Heart left ventricle (tissue), 16 donors: ENCODE data around the gene MMD2. TPM values are rescaled to one million over a fixed set of nuclear protein-coding genes. Genes with fewer than 3 reads are reported as not detected.

Experiments
- ATAC-seq, 4 donors: fragments of 200-7000 bp; cut with Tn5 transposase; one replicate each; pipeline ENCODE4 v1.9.1; 2020 to 2022; ENCODE audit warnings: moderate library complexity in 4 of 4, mild to moderate bottlenecking in 3 of 4, moderate number of reproducible peaks in 1 of 4
- DNase-seq, 5 donors: peaks; one replicate each; pipeline ENCODE4 v3.0.0-alpha.2; 2020
- H3K27ac ChIP-seq, 12 donors: fragments of 200-600 bp; sonication (generic) in 4 of 12; one replicate each; pipeline versions ENCODE4 v1.5.0 to v1.8.0; 2016 to 2022; ENCODE audit warnings: mild to moderate bottlenecking in 2 of 12
- H3K27me3 ChIP-seq, 9 donors: fragments of 200-600 bp; sonication (generic) in 2 of 9; one replicate each; pipeline versions ENCODE4 v1.5.1 to v1.8.0; 2016 to 2022; ENCODE audit warnings: mild to moderate bottlenecking in 3 of 9
- H3K36me3 ChIP-seq, 9 donors: fragments of 200-600 bp; sonication (generic) in 2 of 9; one replicate each; pipeline versions ENCODE4 v1.5.0 to v1.8.0; 2018 to 2022; ENCODE audit warnings: mild to moderate bottlenecking in 2 of 9
- H3K4me1 ChIP-seq, 12 donors: fragments of 200-600 bp; sonication (generic) in 4 of 12; one replicate each; pipeline versions ENCODE4 v1.5.0 to v1.8.0; 2016 to 2022; ENCODE audit warnings: mild to moderate bottlenecking in 3 of 12
- H3K4me3 ChIP-seq, 12 donors: fragments of 200-600 bp; sonication (generic) in 4 of 12; one replicate each; pipeline versions ENCODE4 v1.5.0 to v1.8.0; 2017 to 2022; ENCODE audit warnings: mild to moderate bottlenecking in 9 of 12, moderate library complexity in 4 of 12
- H3K9me3 ChIP-seq, 12 donors: fragments of 200-600 bp; sonication (generic) in 4 of 12; one replicate each; pipeline versions ENCODE4 v1.5.0 to v1.8.0; 2016 to 2022; ENCODE audit warnings: mild to moderate bottlenecking in 1 of 12
- CTCF ChIP-seq, 12 donors: fragments of 200-600 bp; sonication (generic) in 4 of 12; IDR thresholded peaks; one replicate each; pipeline versions ENCODE4 v1.5.0 to v1.8.0; 2018 to 2022; ENCODE audit warnings: antibody characterized with exemption in 12 of 12, mild to moderate bottlenecking in 5 of 12
- POLR2A ChIP-seq, 2 donors: fragments of 450-650 bp; IDR thresholded peaks; one replicate each; pipeline ENCODE4 v1.6.1; 2017; ENCODE audit warnings: antibody characterized with exemption in 2 of 2, mild to moderate bottlenecking in 2 of 2, moderate library complexity in 2 of 2
- WGBS, 4 donors: extraction: QIAGEN DNeasy Blood & Tissue Kit in 2 of 4; methylation state at CpG; one replicate each; pipeline versions ENCODE4 v1.1.5 to v1.1.7; 2013 to 2018; 5-methylcytosine and 5-hydroxymethylcytosine counted together
- intact Hi-C, 10 donors: fragments of 100-400 bp; cut with DNase I; formaldehyde crosslinking; loops; one replicate each; pipeline versions ENCODE4 v1.11.1 to v1.14.2; 2022
- polyA plus RNA-seq, 2 donors: library from polyadenylated mRNA; stranded (reverse); fragments of 200-250 nt; gene quantifications; one replicate each; pipeline ENCODE4 v1.2.3, GENCODE V29; 2013
- total RNA-seq, 9 donors: library from RNA; depleted of rRNA in 2 of 9; stranded (reverse); fragments of >200 nt in 2 of 9; fragmentation: NEBNext Ultra II Directional in 3 of 9; extraction: Animal tissue kit (Norgen Biotek cat#: 25700) in 3 of 9; gene quantifications; one replicate each; pipeline versions ENCODE4 v1.1.0 to v1.2.4, GENCODE V29; 2016 to 2023
- donor health status: ischemic (EF 13 %, LVEDD 7.1; RV severe dilation, severe dysfunction).
- donor health status: healthy with polysubstance abuse.
- donor health status: DM: no; HTN: yes; CAD: no.
- donor health status: DM: no; HTN: no; CAD: no.
- donor health status: ischemic (EF 25% LVEDD 6.9; RV normal size, moderate dysfunction).
- donor health status: ischemic (EF 25% LVEDD 5.7; RV mildly dilated, moderate dysfunction).
- donor health status: healthy.
- donor health status: DM: yes; HTN: yes; CAD: no.
- donor health status: ischemic (EF 35%, LVEDD 5.7; RV mildly dilated, moderate dysfunction).
- donor health status: nonischemic (EF 11% LVEDD 7.7; RV severe dilation, severe dysfunction).
- donor health status: DM: yes; HTN: yes; CAD: no.
- donor health status: PGD.
- donor health status: ischemic (EF 29% LVEDD 5.4; RV normal size, mild dysfunction).
- donor health status: nonischemic (EF 23%, LVEDD 6.1; RV moderate dilation, normal function).

MMD2 gene
- total and polyA plus RNA-seq, 11 donors, result not detected

- H3K36me3 ChIP-seq, result no peaks in the 10 kb centered on the region
- H3K9me3 ChIP-seq, result no peaks in the 10 kb centered on the region
- H3K27me3 ChIP-seq, result peaks cover 0 to 23% (median 5%) of the 10 kb centered on the region in 9 donors
- WGBS, 4 donors, result 29 to 88% (median 81%) methylated on average over 1 of the region's 1 CpG
- no peak overlapping the region for H3K4me3 ChIP-seq
- ATAC-seq (no peak), DNase-seq (no peak)
- TF ChIP-seq POLR2A (IDR thresholded peaks at IDR 0.05) (no peak), CTCF (IDR thresholded peaks at IDR 0.05) (no peak)
- H3K27ac ChIP-seq, result no peak overlapping the region
- intact Hi-C loops, result no loop called here
- no peaks in the 10 kb centered on the region for H3K4me1 ChIP-seq
These were observed 52.3 kb downstream of the MMD2 start for GRCh38 chr7:4906682-4907081.

GRCh38 chr7:4905171-4905570, 53.8 kb downstream of the MMD2 start:
- Histone ChIP-seq H3K9me3 (no peaks in the 10 kb centered on the region), H3K4me3 (no peak overlapping the region), H3K27ac (no peak overlapping the region), H3K36me3 (no peaks in the 10 kb centered on the region), H3K4me1 (no peaks in the 10 kb centered on the region), H3K27me3 (peaks cover 0 to 26% (median 5%) of the 10 kb centered on the region in 9 donors)
- ATAC-seq, result no peak
- WGBS, 4 donors, result 39 to 71% (median 58%) methylated on average over 1 of the region's 1 CpG
- DNase-seq, result no peak
- TF ChIP-seq CTCF (IDR thresholded peaks at IDR 0.05), result no peak
- TF ChIP-seq POLR2A (IDR thresholded peaks at IDR 0.05), result no peak
- intact Hi-C loops, result no loop called here

DNA sequence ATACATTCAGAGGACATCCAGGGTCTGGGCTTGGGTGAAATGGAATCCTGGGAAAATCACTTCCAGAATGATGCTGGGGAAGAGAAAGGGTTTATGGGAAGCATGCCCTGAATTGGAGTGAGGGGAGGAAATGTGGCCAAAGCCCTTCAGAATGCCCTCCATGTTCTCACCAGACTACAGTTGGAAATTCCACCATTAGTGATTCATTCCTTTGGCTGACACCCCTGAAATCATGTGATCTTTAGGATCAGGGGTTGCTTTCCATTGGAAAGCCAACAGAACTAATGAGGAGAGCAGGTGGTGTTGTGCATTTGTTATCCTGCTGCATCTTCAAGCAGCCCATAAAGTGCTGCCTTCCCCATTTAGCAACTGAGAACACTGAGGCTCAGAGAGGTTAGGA, 54.6 kb downstream of the MMD2 start:
- ATAC-seq, result no peak
- H3K36me3 ChIP-seq, result no peaks in the 10 kb centered on the region
- TF ChIP-seq POLR2A (IDR thresholded peaks at IDR 0.05) (no peak), CTCF (IDR thresholded peaks at IDR 0.05) (no peak)

DNA sequence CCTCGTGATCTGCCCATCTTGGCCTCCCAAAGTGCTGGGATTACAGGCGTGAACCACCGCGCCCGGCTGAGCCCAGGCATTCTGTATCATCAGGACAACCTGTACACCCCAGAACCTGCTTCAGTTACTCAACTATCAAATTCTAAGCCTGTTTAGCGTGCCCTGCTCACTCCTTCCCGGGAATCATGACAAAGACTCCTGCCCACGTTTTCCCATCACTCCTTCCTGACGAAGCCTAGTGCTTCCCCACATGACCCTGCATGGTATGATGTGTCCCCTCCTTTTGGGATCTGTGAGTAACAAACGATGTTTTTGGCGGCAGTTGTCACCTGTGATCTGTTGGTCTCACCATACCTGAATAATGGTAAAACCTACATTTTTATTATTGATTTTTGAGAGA, 63.2 kb downstream of the MMD2 start:
- TF ChIP-seq CTCF (IDR thresholded peaks at IDR 0.05) (no peak), POLR2A (IDR thresholded peaks at IDR 0.05) (no peak)
- intact Hi-C loops, result no loop called here

More for the DNA sequence above, 54.6 kb downstream of the MMD2 start:
- Histone ChIP-seq H3K4me3 (no peak overlapping the region), H3K9me3 (no peaks in the 10 kb centered on the region), H3K27me3 (peaks cover 0 to 26% (median 5%) of the 10 kb centered on the region in 9 donors), H3K27ac (no peak overlapping the region), H3K4me1 (no peaks in the 10 kb centered on the region)
- intact Hi-C loops, result no loop called here
- DNase-seq, result no peak

More for the DNA sequence above, 63.2 kb downstream of the MMD2 start:
- Histone ChIP-seq H3K27ac (no peak overlapping the region), H3K27me3 (peaks cover 0 to 3% (median 0%) of the 10 kb centered on the region in 9 donors), H3K4me3 (no peak overlapping the region), H3K4me1 (no peaks in the 10 kb centered on the region), H3K36me3 (no peaks in the 10 kb centered on the region), H3K9me3 (peaks cover 0 to 10% (median 0%) of the 10 kb centered on the region in 12 donors)
- WGBS, 4 donors, result 82 to 88% (median 86%) methylated on average over 11 of the region's 11 CpGs
- no peak for DNase-seq
- no peak for ATAC-seq
